ENCODE data around the gene NCAM2.

- no peak for TF ChIP-seq CTCF (IDR thresholded peaks at IDR 0.05)
- TF ChIP-seq POLR2A (IDR thresholded peaks at IDR 0.05), result no peak
Observed at GRCh38 chr21:21018821-21019220, 20.6 kb downstream of the NCAM2 start.

All from heart left ventricle (tissue), 13 donors.